ENCODE measurements around the gene POT1.
A peak's percentile ranks its signal among the peaks of the same experiment; 100 is the strongest.
"Not testable (repeated sequence)": the region's sequence is repeated elsewhere in the genome, so short reads cannot be mapped to it uniquely, and the experiment has no call there.

POT1 gene, protein sequence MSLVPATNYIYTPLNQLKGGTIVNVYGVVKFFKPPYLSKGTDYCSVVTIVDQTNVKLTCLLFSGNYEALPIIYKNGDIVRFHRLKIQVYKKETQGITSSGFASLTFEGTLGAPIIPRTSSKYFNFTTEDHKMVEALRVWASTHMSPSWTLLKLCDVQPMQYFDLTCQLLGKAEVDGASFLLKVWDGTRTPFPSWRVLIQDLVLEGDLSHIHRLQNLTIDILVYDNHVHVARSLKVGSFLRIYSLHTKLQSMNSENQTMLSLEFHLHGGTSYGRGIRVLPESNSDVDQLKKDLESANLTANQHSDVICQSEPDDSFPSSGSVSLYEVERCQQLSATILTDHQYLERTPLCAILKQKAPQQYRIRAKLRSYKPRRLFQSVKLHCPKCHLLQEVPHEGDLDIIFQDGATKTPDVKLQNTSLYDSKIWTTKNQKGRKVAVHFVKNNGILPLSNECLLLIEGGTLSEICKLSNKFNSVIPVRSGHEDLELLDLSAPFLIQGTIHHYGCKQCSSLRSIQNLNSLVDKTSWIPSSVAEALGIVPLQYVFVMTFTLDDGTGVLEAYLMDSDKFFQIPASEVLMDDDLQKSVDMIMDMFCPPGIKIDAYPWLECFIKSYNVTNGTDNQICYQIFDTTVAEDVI

DNA sequence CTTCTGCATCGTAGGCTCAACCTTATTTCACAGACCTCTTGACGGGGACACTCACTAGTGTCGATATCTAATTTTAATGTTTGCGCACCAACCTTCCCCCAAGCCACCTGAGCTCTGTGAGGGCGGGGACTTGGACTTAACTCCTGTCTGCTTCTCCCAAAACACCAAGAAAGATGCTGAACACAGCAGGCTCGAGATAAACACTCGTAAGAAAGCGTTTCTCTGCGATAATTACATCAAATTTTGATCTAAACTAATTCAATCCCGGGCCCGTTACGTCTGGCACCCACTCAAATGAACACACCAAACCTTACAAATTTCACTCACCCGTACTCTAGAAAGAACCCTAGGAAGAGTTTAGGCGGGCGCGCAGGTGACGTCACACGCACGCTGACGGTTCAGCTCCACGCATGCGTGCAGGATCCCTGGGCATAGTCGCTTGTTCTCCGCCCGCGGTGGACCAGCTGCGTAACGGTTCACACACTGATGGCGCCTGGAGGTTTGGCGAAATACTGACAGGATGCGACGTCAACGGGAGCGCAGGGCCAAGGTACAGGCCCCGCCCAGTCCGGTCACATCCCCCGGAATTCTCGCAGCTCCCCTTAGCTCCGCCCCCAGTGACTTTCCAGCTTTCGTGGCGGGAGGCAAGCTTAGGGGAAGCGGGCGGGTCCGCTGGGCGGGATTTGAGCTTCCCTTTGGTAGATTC lies at the start of gene POT1:
POT1 (minus strand) TSS at position 359 of the 706 bp plus-strand sequence. CDS start 32,652 bp downstream, outside the sequence.
- peak; percentile 99 for DNase-seq

DNA sequence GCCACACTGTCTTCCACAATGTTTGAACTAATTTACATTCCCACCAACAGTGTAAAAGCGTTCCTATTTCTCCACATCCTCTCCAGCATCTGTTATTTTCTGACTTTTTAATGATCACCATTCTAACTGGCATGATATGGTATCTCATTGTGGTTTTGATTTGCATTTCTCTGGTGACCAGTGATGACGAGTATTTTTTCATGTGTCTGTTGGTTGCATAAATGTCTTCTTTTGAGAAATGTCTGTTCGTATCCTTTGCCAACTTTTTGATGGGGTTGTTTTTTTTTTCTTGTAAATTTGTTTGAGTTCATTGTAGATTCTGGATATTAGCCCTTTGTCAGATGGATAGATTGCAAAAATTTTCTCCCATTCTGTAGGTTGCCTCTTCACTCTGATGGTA lies 45.5 kb upstream of the POT1 start:
- DNase-seq = not testable (repeated sequence)

DNA sequence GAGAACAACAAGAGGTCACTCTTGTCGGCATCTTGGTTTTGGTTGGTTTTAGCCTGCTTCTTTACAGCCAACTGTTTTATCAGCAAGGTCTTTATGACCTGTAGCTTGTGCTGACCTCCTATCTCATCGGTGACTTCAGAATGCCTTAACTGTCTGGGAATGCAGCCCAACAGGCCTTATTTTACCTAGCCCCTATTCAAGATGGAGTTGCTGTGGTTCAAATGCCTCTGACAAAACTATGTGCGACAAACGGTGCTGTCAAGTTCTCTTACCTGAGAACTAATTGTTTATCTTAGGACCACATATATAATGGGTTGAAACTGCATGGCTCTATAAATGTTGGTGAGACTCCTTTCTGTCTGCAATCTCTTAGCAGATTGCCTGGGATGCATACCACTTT lies 35.9 kb upstream of the POT1 start:
- DNase-seq = no peak

DNA sequence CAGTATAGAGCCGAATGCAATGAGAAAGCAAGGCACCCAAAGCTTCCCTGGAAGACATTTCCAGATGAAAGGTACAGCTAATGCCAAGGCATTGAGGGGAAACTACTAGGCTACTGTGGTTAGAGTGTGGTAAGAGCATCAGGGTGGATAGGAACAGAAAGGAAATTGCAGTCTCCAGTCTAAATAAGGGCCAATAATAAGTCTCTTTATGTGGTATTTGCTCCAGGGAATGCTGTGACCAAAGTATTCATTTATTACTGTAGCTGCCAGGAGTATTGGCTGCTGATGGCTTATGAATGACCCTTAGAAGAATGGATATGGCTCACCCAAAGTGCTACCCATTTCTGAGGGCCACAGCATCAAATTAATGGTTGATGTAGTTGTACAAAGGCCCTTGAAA lies 30.1 kb upstream of the POT1 start:
- no peak for DNase-seq

DNA sequence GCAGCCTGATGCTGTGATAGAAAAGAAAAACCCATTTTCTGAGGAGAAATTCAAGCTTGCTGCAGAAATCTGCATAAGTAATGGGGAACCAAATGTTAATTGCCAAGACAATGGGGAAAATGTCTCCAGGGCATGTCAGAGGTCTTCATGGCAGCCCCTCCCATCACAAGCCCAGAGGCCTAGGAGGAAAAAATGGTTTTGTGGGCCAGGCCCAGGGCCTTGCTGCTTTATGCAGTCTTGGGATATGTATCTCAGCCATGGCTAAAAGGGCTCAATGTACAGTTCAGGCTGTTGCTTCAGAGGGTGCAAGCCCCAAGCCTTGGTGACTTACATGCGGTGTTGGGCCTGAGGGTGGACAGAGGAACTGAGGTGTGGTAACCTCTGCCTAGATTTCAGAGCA lies 28.3 kb upstream of the POT1 start:
- not testable (repeated sequence) for DNase-seq

DNA sequence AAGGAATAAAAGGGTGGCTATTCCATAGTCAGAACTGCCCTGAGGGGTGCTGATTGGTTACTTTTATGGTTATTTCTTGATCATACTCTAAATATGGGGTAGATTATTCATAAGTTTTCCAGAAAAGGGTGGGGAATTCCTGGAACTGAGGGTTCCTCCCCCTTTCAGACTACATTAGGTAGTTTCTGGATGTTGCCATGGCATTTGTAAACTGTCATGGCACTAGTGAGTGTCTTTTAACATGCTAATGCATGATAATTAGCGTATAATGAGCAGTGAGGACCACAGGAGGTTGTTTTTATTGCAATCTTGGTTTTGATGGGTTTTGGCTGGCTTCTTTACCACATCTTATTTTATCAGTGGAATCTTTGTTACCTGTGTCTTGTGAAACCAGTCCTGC lies 26.5 kb upstream of the POT1 start:
- DNase-seq = no peak

DNA sequence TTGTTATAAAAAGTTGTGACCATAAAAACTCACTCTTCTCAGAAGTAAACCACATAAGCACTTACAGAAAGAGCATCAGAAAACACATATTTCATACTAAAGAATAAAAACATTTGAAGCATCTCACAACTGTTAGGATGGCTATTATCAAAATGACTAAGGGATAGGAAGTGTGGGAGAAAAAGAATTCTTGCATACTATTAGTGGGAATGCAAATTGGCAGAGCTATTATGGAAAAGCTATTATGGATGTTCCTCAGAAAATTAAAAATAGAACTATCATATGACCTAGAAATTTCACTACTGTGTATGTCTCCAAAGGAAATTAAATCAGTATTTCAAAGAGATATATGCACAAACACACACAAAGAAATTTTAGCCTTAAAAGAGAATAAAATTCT lies 25.2 kb upstream of the POT1 start:
- DNase-seq = no peak

DNA sequence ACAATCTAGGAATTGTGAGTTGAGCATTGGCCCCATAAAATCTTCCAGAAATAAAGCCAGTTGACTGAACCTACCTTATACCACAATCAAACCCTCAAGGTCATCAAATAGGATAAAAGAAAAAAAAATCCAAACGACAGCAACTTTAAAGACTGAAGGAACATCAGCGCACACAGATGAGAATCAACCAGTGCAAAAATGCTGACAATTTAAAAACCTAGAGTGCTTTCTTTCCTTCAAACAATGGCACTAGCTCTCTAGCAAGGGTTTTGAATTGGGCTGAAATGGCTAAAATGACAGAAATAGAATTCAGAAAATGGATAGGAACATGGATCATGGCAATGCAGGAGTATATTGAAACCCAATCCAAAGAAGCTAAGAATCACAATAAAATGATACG lies 16.1 kb upstream of the POT1 start:
- no peak for DNase-seq

DNA sequence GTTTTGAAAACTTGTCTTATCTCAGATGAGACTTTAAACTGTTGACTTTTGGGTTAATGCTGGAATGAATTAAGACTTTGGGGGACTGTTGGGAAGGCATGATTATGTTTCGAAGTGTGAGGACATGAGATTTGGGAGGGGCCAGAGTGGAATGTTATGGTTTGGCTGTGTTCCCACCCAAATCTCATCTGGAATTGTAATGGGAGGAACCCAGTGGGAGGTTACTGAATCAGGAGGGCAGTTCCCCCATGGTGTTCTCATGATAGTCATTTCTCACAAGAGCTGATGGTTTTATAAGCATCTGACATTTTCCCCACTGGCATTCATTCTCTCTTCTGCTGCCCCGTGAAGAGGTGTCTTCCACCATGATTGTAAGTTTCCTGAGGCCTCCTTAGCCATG lies 13.8 kb upstream of the POT1 start:
- DNase-seq = no peak

DNA sequence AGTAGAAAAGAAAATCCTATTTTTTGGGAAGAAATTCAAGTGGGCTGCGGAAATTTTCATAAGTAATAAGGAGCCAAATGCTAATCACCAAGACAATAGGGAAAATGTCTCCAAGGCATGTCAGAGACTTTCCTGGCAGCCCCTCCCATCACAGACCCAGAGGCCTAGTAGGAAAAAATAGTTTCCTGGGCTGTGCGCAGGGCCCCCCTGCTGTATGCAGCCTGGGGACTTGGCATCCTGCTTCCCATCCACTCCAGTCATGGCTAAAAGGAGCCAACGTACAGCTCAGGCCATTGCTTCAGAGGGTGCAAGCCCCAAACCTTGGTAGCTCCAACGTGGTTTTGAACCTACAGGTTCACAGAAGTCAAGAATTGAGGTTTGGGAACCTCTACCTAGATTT lies 12.8 kb upstream of the POT1 start:
- DNase-seq = no peak

DNA sequence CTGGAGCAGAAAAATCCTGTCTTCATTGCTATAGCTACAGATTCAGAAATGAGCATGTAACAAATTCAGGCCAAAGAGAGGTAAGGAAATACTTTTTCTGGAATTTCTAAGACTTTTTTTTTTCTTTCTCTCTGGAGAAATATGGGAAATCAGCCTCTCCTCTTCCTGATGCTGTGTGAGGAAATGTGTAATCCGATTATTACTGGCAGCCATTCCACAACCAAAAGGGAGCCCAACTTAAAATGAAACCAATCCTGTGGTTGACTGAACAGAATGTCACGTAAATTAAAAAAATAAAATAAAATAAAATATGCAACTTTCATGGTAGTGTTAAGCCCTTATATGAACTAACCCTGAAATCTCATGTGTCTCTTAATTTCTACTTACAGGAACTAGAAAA lies 10.7 kb upstream of the POT1 start:
- no peak for DNase-seq

DNA sequence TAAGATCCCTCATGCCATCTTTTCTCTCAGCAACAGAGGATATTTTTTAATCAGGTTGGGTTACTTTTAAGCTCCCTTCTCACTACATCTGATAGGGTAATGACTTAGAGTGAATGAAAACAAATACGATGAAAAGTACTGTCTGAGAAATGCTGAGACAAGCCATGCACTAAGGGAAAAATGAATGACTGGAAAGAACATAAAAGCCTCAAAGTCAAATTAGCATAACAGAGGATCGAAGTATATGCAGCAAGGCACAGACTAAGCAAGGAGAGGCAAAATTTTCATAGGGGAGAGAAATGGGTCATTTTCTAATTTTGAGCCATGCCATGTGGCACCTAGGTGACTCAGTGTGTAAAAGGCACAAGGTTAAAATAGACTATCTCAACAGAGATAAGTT lies 8.5 kb upstream of the POT1 start:
- no peak for DNase-seq

DNA sequence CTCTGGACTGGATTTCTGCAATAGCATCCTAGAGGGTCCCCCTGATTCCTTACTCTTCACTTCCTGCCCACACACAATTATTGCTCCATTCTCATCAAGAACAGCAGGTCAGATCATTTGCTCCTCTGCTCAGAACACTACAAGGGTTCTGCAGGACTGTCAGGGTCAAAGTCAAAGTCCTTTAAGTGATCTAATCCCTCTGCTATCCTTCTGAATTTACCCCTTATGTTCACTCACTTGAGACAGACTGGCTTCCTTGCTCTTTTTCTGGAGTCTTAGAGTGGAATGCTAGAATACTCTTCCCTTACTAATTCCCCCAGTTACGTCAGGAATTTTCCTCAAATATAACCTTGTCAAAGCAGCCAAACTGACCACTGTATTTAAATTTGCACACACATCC lies 7.5 kb upstream of the POT1 start:
- no peak for DNase-seq

DNA sequence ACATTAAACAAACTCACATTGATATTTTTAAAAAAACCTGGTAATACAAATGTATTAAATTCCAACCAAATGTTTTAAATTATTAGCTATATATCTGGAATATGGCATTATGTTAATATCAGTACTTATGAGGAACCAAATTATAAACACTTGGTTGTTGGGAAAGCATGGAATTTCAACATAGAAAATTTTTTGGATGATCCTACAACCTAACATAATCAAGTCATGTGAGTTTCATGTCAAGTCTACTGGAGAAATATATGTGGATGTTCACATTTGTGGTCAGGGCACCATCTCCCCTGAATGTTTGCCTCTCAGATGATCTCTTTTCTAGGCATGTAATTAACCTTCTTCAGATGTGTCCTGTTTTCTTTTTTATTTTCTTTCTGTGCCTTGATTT lies 5.2 kb upstream of the POT1 start:
- no peak for DNase-seq

DNA sequence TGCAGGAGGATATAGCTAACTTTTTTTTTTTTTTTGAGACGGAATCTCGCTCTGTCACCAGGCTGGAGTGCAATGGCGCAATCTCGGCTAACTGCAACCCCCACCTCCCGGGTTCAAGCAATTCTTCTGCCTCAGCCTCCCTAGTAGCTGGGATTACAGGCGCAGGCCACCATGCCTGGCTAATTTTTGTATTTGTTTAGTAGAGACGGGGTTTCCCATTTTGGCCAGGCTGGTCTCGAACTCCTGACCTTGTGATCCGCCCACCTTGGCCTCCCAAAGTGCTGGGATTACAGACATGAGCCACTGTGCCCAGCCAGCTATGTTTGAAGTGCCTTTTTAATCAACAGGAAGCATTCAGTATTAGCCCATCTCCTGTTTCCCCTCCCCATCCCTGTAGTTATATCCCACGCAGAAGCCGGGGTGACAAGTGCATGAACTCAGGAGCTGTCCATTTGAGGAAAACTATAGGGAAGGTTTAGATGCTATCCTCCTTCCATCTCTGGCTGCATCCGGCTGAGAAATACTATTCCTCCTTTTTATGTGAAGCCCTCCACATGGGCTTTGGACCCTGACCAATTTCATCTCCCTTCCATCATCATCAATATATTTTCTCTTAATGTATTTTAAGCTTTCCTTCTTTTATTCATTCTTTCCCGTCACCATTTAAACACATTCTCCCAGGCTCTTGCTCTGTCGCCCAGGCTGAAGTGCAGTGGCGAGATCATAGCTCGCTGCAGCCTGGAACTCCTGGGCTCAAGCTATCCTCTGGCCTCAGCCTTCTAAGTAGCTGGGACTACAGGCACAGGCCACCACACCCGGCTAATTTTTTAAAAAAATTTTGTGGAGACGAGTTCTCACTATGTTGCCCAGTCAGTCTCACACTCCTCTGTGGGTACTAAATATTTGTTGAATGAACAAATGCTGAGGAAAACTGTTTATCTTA lies 1.3 kb upstream of the POT1 start:
- no peak for DNase-seq

DNA sequence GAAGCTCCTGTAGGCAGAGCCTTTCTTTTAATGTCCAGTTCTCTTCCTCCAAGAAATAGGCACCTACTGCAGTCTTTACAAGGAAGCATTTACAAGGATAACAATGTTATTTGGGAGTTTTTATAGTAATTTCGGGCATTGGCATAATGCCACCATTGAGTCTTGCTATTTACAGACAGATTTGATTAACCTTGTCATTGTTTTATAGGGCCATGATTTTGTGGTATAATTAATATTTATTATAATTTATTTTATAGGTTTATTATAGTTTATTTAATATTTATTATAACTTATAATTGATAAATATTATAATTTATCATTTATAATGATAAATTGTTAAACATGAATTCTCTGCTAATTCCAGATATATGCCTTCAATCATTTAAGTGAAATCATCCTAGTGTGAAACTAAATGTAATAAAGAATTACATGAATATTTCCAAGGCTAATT lies 573 bp upstream of the POT1 start:
- no peak for DNase-seq

DNA sequence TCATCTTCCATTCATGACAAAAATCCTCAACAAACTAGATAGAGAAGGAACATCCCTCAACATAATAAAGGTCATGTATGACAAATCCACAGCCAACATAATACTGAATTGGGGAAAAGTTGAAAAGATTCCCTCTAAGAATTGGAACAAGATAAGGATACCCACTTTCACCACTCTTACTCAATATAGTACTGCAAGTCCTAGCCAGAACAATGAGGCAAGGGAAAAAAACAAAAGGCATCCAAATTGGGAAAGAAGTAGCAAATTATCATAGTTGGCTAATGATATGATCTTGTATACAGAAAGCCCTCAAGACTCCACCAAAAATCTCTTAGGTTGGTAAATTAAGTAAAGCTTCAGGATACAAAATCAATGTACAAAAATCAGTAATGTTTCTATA lies 4.7 kb downstream of the POT1 start:
- no peak for DNase-seq

DNA sequence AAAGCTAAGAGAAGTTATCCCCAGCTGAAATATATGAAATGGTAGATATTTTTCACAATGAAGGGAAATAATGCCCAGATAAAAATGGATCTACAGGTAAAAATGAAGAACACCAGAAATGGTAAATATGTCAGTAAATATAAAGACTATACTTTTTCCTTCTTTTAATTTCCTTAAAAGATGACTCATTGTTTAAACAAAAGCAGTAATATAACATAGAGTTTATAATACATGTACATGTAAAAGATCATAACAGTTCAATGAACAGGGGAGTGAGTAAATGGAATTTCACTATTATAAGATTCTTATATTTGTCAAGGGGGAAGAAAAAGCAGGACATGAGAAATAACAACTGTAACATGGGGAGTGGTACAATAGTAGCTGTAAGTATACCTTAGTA lies 7.4 kb downstream of the POT1 start:
- no peak for DNase-seq

DNA sequence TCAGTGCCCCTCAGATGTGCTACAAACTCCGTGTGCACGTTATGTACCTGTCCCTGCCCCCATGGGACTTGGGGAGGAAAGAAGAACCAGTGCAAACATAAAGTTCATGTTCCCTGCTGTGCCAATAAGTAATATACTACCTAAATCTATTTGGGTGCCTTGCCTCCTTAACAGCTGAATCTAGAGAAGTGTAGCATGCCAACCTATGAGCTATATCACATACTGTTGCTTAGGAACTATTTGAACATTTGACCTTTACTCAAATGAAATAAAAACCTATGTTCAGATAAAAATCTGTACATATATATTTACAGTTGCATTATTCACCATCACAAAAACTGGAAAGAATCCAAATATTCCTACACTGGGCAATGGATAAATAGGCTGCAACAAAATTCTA lies 9.8 kb downstream of the POT1 start:
- no peak for DNase-seq

DNA sequence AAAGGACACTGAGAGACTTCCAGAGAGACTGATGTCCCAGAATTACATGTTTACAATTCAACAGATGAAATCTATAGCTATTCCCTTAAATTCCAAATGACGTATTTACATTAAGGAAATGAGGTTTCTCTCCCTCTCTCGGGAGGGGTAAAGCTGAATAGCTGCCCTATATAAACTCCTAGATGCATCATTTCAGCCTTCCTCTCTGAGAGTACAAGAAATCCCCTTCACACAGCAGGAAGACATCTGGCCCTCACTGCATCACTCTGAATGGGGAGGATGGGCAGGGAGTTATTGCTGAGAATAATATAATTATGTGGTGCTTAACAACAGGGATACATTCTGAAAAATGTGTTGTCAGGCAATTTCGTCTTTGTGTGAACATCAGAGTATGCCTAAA lies 11.0 kb downstream of the POT1 start:
- no peak for DNase-seq

DNA sequence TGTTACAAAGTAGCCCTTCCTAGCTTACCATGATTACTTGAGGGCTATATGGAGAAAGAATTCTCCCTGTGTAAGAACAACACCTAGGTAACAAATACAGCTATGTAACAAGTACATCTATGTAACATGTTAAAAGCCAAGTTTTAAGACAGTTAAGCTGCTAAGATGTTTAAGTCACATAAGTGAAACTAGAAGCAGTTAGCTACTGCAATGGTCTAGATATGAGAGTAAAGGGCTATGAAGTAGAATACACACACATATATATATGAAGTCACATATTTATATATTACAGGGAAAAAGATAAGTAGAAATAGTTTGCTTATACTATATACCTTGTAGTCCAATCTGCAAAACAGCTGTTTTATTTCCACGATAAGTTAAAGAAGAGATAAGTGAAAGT lies 14.4 kb downstream of the POT1 start:
- DNase-seq = no peak

DNA sequence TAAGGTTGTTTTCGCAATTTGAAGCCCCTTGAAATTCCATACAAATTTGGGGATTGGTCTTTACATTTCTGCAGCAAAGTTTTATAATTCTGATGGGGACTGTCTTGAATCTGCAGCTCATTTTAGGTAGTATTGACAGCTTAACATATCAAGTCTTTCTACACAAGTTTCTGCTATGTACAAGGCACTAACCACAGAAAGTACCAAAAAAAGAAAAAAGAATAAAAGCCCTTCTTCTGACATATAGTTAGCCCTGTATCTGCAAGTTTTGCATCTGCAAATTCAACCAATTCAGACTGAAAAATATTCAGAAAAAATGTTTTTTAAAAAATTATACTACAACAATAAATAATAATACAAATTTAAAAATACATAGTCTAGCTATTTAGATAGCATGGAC lies 15.3 kb downstream of the POT1 start:
- no peak for DNase-seq

DNA sequence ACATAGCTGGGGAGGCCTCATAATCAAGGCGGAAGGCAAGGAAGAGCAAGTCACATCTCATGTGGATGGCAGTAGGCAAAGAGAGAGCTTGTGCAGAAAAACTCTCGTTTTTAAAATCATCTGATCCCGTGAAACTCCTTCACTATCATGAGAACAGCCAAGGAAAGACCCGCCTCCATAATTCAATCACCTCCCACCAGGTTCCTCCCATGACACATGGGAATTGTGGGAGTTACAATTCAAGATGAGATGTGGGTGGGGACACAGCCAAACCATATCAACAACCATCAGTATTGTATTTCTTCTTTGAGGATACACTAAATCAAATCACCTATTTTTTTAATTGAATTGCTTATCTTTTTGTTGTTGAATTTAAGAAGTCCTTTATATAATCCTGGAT lies 16.7 kb downstream of the POT1 start:
- DNase-seq = no peak

Measured in MV-4-11 (cell line).